ENCODE measurements around the gene DPP9.

The DPP9 gene

DNA sequence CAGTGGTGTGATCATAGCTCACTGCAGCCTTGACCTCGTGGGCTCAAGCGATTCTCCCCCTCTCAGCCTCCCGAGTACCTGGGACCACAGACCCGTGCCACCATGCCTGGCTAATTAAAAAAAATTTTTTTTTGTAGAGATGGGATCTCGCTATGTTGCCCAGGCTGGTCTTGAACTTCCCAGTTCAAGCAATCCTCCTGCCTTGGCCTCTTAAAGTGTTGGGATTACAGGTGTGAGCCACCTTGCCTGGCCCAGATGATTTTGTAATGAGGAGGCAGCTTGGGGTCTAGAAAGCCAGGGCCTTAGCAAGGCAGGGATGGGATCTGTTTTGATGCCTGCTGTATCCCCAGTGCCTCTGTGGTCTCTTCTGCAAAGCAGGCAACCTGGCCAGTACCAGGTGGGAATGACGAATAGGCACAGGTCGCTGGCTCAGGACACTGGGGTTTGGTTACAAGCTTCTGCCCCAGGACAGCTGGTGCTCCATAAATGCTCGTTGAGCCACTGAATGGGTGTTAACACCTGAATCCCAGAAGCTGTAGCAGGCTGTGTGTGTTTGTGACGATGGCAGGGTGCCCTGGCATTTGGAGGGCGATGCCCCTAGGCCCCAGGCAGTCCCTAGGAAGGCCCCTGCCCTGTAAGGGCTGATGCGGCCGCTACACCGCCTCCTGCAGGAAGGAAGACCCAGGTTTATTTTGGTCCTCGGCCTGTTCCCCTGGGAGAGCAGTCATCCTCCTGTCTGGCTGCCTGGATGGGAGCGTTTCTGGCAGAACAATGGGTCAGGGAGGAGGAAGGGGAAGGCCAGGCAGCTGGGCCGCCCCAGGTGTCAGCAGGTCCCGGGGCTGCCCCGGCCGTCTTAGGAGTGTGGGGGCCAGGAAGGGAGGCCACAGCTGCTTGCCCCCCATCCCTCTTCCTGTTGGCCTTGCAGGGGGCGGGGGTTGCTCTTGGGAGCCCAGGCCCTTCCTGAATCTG, 75.7 kb downstream of the DPP9 start:
- intact Hi-C loops (cut with DNase I), result no loop called here
- DNase-seq, result no peak

- intact Hi-C loops (cut with DNase I), result no loop called here
- no peak for DNase-seq
Measured at GRCh38 chr19:4645718-4646117, 77.9 kb downstream of the DPP9 start.

DNA sequence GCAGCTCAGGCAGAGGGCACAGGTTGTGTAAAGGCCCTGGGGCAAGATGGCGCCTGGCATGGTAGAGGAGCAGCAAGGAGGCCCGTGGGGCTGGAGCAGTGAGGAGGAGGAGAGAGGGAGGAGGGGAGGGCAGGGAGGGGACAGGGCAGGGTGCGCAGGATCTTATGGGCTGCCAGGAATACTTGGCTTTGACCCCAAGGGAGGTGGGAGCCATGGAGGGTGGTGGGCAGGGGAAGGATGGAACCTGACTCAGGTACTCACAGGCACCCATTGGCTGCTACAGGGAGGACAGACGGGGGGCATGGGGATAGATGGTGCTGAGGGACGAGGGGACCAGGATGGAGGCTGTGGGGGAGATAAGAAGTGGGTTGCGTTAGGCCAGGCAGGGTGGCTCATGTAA, 81.0 kb downstream of the DPP9 start:
- no peak for DNase-seq
- intact Hi-C loops (cut with DNase I), result no loop called here

DNA sequence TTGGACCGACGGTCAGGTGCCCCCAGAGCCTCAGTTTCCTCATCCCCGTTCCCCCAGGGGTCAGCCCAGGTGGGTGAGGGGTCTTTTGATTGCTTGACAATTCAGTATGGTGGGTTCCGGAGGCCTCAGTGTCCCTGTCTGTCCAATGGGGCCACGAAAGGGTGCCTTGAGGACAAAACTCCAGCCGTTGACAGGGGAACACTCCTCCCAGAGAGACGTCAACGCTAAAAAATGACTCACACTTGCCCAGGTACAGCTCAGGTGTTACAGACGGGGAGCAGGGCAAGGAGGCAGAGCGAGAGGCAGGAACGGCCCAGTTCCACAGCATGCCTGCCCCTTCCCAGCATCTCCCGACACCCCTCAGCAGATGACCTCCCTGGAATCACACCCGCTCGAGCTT, 82.5 kb downstream of the DPP9 start:
- intact Hi-C loops (cut with DNase I), result no loop called here
- no peak for DNase-seq

DNA sequence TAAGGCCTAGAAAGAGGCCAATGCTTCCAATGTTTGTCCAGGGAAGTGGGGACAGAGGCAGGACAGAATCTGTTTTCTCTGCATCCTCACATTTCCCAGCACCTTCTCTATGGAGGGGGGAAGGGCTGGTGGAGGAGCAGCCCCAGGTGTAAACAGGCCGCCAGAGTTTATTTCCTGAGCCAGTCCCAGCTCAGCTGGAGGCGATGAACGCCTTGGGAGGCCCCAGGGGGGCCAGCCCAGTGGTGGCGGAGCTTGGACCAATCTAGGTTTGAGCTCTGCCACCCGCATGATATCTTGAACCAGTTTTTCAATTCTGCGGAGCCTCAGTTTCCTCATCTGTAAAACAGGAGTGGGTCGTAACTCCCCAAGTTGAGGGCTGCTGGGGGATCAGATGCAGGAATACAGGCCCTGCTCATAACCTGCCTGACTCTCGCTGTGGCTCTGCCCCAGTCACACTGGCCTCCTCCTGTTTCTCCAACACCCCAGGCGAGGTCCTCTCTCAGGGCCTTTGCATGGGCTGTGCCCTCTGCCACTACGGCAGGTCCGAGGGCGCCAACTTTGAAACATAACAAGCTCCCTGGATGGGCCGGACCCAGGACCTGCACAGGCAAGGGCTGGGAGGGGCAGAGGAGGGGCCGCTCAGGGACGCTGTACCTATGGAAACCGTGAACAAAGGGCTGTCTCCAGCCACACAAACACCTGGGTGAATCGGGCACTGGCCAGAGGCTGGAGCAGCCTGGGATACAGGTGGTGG, 83.2 kb downstream of the DPP9 start:
- no peak for DNase-seq
- intact Hi-C loops (cut with DNase I), result no loop called here

- intact Hi-C loops (cut with DNase I), result loop anchor here (5.0 kb wide), 1 partner anchor 62 kb away; no protein-coding TSS in a partner anchor
- DNase-seq, result peak in 1 of 42 donors; percentile 26
Measured at GRCh38 chr19:4639531-4640246, 84.0 kb downstream of the DPP9 start.

DNA sequence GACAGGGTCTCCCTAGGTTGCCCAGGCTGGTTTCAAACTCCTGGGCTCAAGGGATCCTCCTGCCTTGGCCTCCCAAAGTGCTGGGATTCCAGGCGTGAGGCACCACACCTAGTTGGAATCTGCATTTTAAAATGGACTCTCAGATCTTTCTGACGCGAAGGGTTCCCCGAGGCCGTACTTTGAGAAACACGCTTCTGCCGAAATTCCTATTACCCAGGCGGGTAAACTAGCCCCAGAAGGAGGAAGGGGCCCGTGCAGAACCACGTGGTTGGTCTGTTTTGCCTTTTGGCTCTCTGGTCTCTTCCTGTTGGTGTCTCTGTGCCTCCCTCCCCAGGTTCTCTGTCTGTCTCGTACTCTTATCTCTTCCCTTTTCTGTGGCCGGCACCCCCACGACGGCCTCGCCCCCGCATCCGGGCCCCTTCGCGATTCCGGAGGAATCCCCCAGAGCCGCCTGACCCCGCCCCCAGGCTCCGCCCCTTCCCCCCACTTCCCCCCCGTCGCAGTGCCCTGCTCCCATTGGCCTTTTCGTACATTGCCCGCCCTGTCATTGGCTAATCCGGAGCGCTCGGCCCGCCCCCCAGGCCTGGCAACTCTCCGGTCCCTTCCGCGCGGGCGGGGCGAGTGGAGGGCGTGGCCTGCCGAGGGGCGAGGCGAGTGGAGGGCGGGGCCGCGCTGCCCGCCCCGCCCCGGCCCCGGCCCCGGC, 84.7 kb downstream of the DPP9 start, which contains the start of gene TNFAIP8L1:
Gene TNFAIP8L1 (plus strand): TSS at position 689 of the 703 bp plus-strand sequence. CDS start 12,354 bp downstream, outside the sequence.
- intact Hi-C loops (cut with DNase I), result loop anchor here (5.0 kb wide), 1 partner anchor 62 kb away; no protein-coding TSS in a partner anchor
- peak; percentile 89 to 98 (median 96) for DNase-seq

- no peak for DNase-seq
- intact Hi-C loops (cut with DNase I), result loop anchor here (5.0 kb wide), 1 partner anchor 61 kb away; no protein-coding TSS in a partner anchor
Measured at GRCh38 chr19:4638317-4638716, 85.3 kb downstream of the DPP9 start.

- intact Hi-C loops (cut with DNase I), result loop anchor here (5.0 kb wide), 1 partner anchor 59 kb away; no protein-coding TSS in a partner anchor
Measured at GRCh38 chr19:4636761-4637160, 86.9 kb downstream of the DPP9 start.

GRCh38 chr19:4636151-4636717, 87.4 kb downstream of the DPP9 start:
- intact Hi-C loops (cut with DNase I), result loop anchor here (5.0 kb wide), 1 partner anchor 59 kb away; no protein-coding TSS in a partner anchor
- peak in 40 of 42 donors; percentile 34 to 86 (median 69) for DNase-seq

More at GRCh38 chr19:4636761-4637160, 86.9 kb downstream of the DPP9 start:
- DNase-seq, result no peak

- intact Hi-C loops (cut with DNase I), result loop anchor here (5.0 kb wide), 1 partner anchor 58 kb away; no protein-coding TSS in a partner anchor
- no peak for DNase-seq
Measured at GRCh38 chr19:4635754-4636116, 87.9 kb downstream of the DPP9 start.

GRCh38 chr19:4633140-4633967, 90.3 kb downstream of the DPP9 start:
- peak in 40 of 42 donors; percentile 22 to 77 (median 54) for DNase-seq
- intact Hi-C loops (cut with DNase I), result no loop called here
